Neutrophil (primary cell): ENCODE data around the gene C14orf132.

Source experiments
- H3K27ac ChIP-seq: fragments of 200-600 bp; sonication (generic); 2 replicates; pipeline ENCODE4 v1.5.1; 2016; ENCODE audit warnings: mild to moderate bottlenecking, moderate library complexity
- H3K27me3 ChIP-seq: fragments of 200-600 bp; sonication (generic); 2 replicates; pipeline ENCODE4 v1.6.0; 2016; ENCODE audit warnings: mild to moderate bottlenecking
- H3K36me3 ChIP-seq: fragments of 200-600 bp; sonication (generic); 2 replicates; pipeline ENCODE4 v1.5.1; 2017
- H3K4me1 ChIP-seq, 2 experiments: fragments of 200-600 bp in 1 of 2; sonication (generic) in 1 of 2; 1 replicate in 1 of 2; 2 replicates in 1 of 2; pipeline versions ENCODE4 v1.5.1 to v1.6.1; 2013 to 2016; ENCODE audit warnings: low read depth in 1 of 2, low read length in 1 of 2, mild to moderate bottlenecking in 1 of 2, moderate library complexity in 1 of 2; ENCODE audit not compliant: control insufficient read depth in 1 of 2, insufficient read depth in 1 of 2
- H3K4me3 ChIP-seq, 2 experiments: fragments of 200-600 bp in 1 of 2; sonication (generic) in 1 of 2; 1 replicate in 1 of 2; 2 replicates in 1 of 2; pipeline ENCODE4 v1.5.1; 2013 to 2016; ENCODE audit warnings: low read depth in 1 of 2, low read length in 1 of 2, mild to moderate bottlenecking in 1 of 2, moderate library complexity in 1 of 2
- H3K9me3 ChIP-seq: fragments of 200-600 bp; sonication (generic); 2 replicates; pipeline ENCODE4 v1.5.1; 2016
- TF ChIP-seq, protein P1 (sequence below): fragments of 200-600 bp; sonication (generic); IDR thresholded peaks from 2 replicates; pipeline ENCODE4 v1.5.1; 2016; ENCODE audit warnings: antibody characterized with exemption

C14orf132 gene

DNA sequence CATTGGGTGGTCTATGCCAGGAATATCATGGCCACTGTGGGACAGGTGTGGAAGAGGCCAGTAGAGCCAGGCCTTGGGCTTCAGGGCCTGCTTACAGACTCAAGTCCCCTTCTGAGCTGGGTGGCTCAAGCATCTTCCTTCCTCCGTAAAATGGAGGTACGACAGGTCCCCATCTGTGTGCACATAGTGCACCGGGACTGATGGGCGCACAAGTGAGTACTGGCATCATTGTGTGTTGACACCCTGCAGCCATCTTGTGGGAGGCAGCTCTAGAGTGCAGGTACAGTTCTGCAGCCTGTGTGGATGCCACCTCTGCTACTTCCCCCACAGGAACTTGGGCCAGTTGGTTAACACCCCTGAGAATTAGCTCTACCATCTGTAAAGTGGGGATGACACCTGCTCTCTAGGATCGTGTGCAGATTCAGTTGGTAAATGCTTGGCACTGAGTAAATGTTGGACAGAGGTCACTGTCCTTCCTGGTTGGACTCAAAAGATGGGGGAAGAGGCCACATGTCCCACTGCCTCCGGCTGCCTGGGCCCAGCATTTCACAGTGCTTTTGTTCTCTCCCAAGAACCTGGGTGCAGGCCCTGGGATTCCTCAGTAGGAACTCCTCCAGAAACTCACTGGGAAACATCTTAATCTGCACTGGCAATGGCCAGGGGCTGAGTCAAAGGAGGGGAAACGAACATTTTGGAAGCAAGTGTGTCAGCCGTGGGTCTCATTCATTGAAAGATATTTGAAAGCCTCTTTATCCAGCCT is 70.6 kb downstream of the C14orf132 start:
- Histone ChIP-seq H3K4me1 (no peaks in the 10 kb centered on the region), H3K4me3 (no peak overlapping the region), H3K36me3 (no peaks in the 10 kb centered on the region), H3K9me3 (no peaks in the 10 kb centered on the region), H3K27me3 (peaks cover 22% of the 10 kb centered on the region), H3K27ac (no peak overlapping the region)
- TF ChIP-seq, protein P1, sequence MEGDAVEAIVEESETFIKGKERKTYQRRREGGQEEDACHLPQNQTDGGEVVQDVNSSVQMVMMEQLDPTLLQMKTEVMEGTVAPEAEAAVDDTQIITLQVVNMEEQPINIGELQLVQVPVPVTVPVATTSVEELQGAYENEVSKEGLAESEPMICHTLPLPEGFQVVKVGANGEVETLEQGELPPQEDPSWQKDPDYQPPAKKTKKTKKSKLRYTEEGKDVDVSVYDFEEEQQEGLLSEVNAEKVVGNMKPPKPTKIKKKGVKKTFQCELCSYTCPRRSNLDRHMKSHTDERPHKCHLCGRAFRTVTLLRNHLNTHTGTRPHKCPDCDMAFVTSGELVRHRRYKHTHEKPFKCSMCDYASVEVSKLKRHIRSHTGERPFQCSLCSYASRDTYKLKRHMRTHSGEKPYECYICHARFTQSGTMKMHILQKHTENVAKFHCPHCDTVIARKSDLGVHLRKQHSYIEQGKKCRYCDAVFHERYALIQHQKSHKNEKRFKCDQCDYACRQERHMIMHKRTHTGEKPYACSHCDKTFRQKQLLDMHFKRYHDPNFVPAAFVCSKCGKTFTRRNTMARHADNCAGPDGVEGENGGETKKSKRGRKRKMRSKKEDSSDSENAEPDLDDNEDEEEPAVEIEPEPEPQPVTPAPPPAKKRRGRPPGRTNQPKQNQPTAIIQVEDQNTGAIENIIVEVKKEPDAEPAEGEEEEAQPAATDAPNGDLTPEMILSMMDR: no peak

DNA sequence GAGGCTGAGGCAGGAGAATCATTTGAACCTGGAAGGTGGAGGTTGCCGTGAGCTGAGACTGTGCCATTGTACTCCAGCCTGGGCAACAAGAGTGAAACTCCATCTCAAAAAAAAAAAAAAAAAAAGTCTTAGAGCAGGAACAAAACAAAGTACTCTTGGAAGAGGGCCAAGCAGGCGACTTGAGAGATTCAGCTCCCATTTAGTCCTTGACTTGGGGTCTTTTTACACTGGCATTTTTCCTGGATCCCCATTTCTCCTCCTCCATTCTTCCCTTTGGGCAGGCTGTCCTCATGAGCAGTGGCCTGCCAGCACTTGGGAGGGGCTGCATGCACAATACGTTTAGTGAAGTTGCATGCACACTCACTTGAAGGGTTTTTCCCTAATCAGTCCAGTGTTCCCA is 72.9 kb downstream of the C14orf132 start:
- Histone ChIP-seq H3K4me3 (no peak overlapping the region), H3K9me3 (no peaks in the 10 kb centered on the region), H3K27ac (no peak overlapping the region), H3K4me1 (no peaks in the 10 kb centered on the region), H3K36me3 (no peaks in the 10 kb centered on the region), H3K27me3 (peaks cover 23% of the 10 kb centered on the region)
- TF ChIP-seq, protein P1: no peak

DNA sequence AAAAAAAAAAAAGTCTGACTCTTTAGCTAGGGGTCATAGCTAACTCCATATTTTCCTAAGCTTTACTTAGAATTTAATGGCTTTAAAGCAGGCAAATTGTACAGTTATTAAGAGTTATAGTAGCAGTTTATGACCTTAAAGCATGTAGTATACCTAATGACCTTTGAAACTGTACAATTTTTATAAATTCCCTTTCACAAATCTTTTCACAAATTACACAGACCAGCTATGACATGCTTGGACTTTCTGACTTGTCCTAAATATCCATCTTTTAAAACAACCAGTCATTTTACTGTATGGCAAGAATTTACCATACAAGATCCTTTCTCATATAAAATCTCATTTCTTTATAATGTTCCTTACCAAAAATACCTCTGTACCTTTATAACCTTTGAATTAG is 74.8 kb downstream of the C14orf132 start:
- Histone ChIP-seq H3K36me3 (no peaks in the 10 kb centered on the region), H3K4me3 (no peak overlapping the region), H3K27ac (no peak overlapping the region), H3K27me3 (peaks cover 10% of the 10 kb centered on the region), H3K9me3 (no peaks in the 10 kb centered on the region), H3K4me1 (no peaks in the 10 kb centered on the region)
- TF ChIP-seq, protein P1: no peak

DNA sequence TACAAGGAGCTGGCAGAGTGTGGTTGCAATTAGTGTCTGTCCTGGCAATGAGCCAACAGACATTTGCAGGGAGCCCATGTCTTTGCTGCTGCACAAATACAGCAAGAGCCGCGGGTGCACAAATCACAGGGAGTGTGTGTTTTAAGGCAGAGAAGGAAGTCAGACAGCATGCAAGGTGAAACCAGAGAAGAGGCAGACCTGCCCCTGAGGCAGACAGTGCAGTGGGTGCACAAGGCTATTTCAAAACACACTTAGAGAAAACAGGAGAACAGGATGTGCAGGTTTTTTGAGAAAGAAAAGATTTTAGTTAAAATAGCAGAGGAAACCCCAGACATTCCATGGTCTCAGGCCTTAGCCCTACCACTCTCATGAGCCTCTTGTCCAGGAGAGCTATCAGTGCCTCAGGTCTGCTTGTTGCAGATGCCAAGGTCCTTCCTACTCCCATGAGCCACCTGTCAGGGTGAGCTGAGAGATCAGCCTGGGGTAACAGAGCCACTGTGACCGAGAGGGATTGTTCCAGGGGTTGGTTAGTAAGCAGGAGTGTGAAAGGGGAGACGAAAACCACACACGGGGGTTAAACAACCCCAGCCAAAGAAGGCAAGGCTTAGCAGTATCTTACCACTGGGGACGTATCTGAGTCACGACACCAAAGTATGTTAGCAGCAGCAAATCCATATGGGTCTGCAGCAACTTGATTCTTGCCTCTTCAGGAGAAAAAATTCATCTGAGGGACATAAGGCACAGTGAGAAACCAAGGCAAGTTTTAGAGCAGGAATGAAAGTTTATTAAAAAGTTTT is 78.1 kb downstream of the C14orf132 start:
- H3K27me3 ChIP-seq: peaks cover 18% of the 10 kb centered on the region
- TF ChIP-seq, protein P1: no peak
- no peak overlapping the region for H3K4me3 ChIP-seq
- no peak overlapping the region for H3K27ac ChIP-seq
- no peaks in the 10 kb centered on the region for H3K4me1 ChIP-seq
- no peaks in the 10 kb centered on the region for H3K36me3 ChIP-seq
- H3K9me3 ChIP-seq: no peaks in the 10 kb centered on the region

DNA sequence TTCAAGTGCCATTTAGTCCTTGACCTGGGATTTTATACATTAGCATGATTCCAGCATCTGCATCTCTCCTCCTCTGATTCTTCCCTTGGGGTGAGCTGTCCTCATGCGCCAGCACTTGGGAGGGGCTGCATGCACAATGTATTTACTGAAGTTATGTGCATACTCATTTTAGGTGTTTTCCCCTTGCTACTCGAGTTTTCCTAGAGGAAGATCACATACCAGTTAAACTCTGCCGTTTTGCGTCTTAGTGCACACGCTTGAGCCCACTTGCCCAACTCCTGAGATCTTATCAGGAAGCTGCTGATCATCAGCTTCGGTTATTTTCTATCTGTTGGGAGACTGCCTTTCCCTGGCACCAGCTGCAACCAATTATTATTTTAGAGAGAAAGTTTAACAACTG is 78.8 kb downstream of the C14orf132 start:
- no peak overlapping the region for H3K27ac ChIP-seq
- TF ChIP-seq, protein P1: no peak
- no peaks in the 10 kb centered on the region for H3K4me1 ChIP-seq
- H3K4me3 ChIP-seq: no peak overlapping the region
- no peaks in the 10 kb centered on the region for H3K9me3 ChIP-seq
- no peaks in the 10 kb centered on the region for H3K36me3 ChIP-seq
- peaks cover 18% of the 10 kb centered on the region for H3K27me3 ChIP-seq
